PFSK-1 (cell line): ENCODE measurements around the gene ATF6.

Source experiments
- FOXP2 ChIP-seq: optimal IDR thresholded peaks from 2 replicates; pipeline ENCODE3; 2011; ENCODE audit warnings: borderline replicate concordance, control low read depth, inconsistent platforms; ENCODE audit not compliant: insufficient read depth; ENCODE audit errors: extremely low read length, extremely low read depth
- POLR2AphosphoS5 ChIP-seq: IDR thresholded peaks from 2 replicates; pipeline ENCODE4 v1.6.1; 2012; ENCODE audit warnings: low read depth, mild to moderate bottlenecking, control low read depth, low read length, moderate library complexity
- REST ChIP-seq, 2 experiments: IDR thresholded peaks; 2 replicates each; pipeline versions ENCODE4 v1.6.1 to v1.8.0; 2011 to 2012; ENCODE audit warnings: low read depth in 2 of 2, low read length in 2 of 2, control low read depth in 1 of 2, inconsistent platforms in 1 of 2, mild to moderate bottlenecking in 1 of 2, moderate library complexity in 1 of 2; ENCODE audit not compliant: insufficient read depth in 1 of 2
- SIN3A ChIP-seq: IDR thresholded peaks from 2 replicates; pipeline ENCODE4 v1.6.1; 2012; ENCODE audit warnings: mild to moderate bottlenecking, low read length, moderate library complexity, borderline replicate concordance; ENCODE audit not compliant: insufficient read depth
- TAF1 ChIP-seq: IDR thresholded peaks from 2 replicates; pipeline ENCODE4 v1.6.1; 2012; ENCODE audit warnings: low read length, control low read depth, borderline replicate concordance; ENCODE audit not compliant: insufficient read depth

Gene ATF6

GRCh38 chr1:161949548-161949947 lies 183.4 kb downstream of the ATF6 start:
- no peak for TF ChIP-seq SIN3A
- no peak for TF ChIP-seq TAF1
- TF ChIP-seq REST (IDR thresholded peaks at IDR 0.05; ENCODE audit: insufficient read depth in 1 of 2, low read depth in 2 of 2, low read length in 2 of 2) = no peak
- TF ChIP-seq FOXP2 = no peak
- TF ChIP-seq POLR2AphosphoS5 = no peak

GRCh38 chr1:161950377-161950776 lies 184.3 kb downstream of the ATF6 start:
- TF ChIP-seq FOXP2 (no peak), POLR2AphosphoS5 (no peak), SIN3A (no peak), REST (IDR thresholded peaks at IDR 0.05; ENCODE audit: insufficient read depth in 1 of 2, low read depth in 2 of 2, low read length in 2 of 2) (no peak), TAF1 (no peak)

- TF ChIP-seq FOXP2 (no peak), POLR2AphosphoS5 (no peak), SIN3A (no peak), TAF1 (no peak)
Observed at GRCh38 chr1:161951646-161952045, 185.5 kb downstream of the ATF6 start.

- TF ChIP-seq SIN3A = no peak
- TF ChIP-seq REST (IDR thresholded peaks at IDR 0.05; ENCODE audit: insufficient read depth in 1 of 2, low read depth in 2 of 2, low read length in 2 of 2) = no peak
- no peak for TF ChIP-seq TAF1
- TF ChIP-seq POLR2AphosphoS5 = no peak
- no peak for TF ChIP-seq FOXP2
Observed at GRCh38 chr1:161952607-161953172, 186.6 kb downstream of the ATF6 start.

GRCh38 chr1:161953256-161953920 lies 187.3 kb downstream of the ATF6 start:
- TF ChIP-seq TAF1 (no peak), REST (IDR thresholded peaks at IDR 0.05; ENCODE audit: insufficient read depth in 1 of 2, low read depth in 2 of 2, low read length in 2 of 2) (no peak), FOXP2 (no peak), POLR2AphosphoS5 (no peak), SIN3A (no peak)
